22Rv1 (cell line): Measurements from ENCODE around the gene S100A11.

Source experiments
- CTCF ChIP-seq: fragments of 450-650 bp; IDR thresholded peaks from 2 replicates; pipeline ENCODE4 v1.5.1; 2017; ENCODE audit warnings: mild to moderate bottlenecking
- ZFX ChIP-seq: fragments of 450-650 bp; IDR thresholded peaks from 2 replicates; pipeline ENCODE4 v1.6.1; 2017; ENCODE audit warnings: antibody characterized with exemption, borderline replicate concordance

- TF ChIP-seq CTCF (no peak), ZFX (no peak)
Measured at GRCh38 chr1:152002960-152003359, 33.8 kb downstream of the S100A11 start.
